Gastrocnemius medialis (tissue), 4 donors: ENCODE measurements around the gene UNC13B.
A peak's percentile ranks its signal among the peaks of the same experiment; 100 is the strongest.

ENCODE experiments used
- CTCF ChIP-seq, 5 experiments: fragments of 450-650 bp in 3 of 5; fragments of 200-600 bp in 2 of 5; sonication (generic) in 2 of 5; IDR thresholded peaks in 4 of 5; conservative IDR thresholded peaks in 1 of 5; 1 replicate in 4 of 5; 2 replicates in 1 of 5; pipeline ENCODE4 v1.5.1; 2016 to 2019; ENCODE audit warnings: antibody characterized with exemption in 5 of 5, mild to moderate bottlenecking in 3 of 5, moderate library complexity in 3 of 5
- POLR2A ChIP-seq, 2 donors: fragments of 450-650 bp; IDR thresholded peaks; one replicate each; pipeline ENCODE4 v1.6.1; 2017; ENCODE audit warnings: antibody characterized with exemption in 2 of 2, mild to moderate bottlenecking in 2 of 2, moderate library complexity in 2 of 2

GRCh38 chr9:35258660-35259474, 97.1 kb downstream of the UNC13B start:
- peak; percentile 53 to 76 (median 69) for TF ChIP-seq CTCF (IDR thresholded peaks at IDR 0.05 in 4 of 5, conservative IDR thresholded peaks at IDR 0.05 in 1 of 5)
- no peak for TF ChIP-seq POLR2A (IDR thresholded peaks at IDR 0.05)
